ENCODE measurements around the gene ZNF473. TPM values are rescaled to one million over a fixed set of nuclear protein-coding genes. Genes with fewer than 3 reads are reported as not detected.

Gene ZNF473
- total RNA-seq, 1 donor from 2014 or later = 12.3 TPM

DNA sequence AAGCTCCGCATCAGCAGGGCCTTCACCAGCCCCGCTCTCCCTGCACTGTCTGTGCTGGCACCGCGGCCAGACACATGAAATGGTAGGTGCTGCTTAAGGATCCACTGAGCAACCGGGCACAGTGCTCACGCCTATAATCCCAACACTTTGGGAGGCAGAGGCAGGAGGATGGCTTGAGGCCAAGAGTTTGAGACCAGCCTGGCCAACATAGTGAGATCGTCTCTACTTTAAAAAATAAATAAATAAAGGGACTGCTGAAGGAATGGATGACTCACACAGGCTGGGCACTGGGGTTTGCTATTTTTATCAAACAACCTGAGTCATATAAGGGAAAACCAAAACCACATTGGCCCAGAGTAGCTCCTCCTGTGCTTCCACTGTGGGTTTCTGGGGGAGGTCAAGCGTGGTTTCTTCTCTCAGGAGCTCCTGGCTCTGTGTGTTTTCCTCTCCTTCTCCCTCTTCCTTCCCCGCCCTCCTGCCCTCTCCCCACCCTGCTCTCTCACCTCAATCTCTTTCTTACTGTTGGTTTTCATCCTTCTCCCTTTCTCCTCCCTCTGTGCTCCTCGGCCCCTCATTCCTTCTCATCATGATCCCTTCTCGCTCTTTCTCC is 21.9 kb upstream of the ZNF473 start:
- peak; percentile 76 for DNase-seq

DNA sequence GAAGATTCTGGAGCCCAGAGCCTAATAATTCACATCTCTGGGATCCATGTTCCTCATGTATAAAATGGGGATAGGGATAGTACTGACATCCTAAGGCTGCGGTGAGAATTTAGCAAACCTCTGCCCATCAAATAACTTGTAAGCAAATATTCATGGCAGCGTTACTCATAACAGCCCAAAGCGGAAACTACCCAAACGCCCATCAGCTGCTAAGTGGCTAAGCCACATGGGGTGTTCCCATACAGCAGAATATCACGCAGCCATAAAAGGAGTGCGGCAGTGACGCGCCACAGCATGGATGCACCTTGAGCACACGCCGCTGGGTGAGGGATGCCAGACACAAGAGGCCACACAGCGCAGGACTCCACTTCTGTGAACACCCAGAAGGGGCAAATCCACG is 20.4 kb upstream of the ZNF473 start:
- no peak for DNase-seq

DNA sequence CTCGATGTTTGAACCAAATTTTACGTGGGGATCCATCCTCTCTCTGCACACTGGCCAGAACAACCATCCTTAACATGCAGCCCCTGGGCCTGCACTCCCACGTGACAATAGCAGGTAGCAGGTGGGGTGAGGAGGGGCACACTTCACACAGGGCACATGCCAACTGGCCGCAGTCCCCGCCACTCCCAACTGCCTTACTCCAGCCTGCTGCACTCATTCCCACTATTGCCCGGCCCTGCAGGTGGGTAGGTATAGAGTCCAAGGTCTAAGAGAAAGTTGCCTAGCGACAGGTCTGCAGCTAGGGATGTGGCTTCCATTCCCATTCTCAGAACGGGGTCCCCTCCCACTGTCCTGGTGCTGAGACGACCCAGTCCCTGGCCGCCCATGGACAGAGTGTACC is 18.6 kb upstream of the ZNF473 start:
- DNase-seq = no peak

DNA sequence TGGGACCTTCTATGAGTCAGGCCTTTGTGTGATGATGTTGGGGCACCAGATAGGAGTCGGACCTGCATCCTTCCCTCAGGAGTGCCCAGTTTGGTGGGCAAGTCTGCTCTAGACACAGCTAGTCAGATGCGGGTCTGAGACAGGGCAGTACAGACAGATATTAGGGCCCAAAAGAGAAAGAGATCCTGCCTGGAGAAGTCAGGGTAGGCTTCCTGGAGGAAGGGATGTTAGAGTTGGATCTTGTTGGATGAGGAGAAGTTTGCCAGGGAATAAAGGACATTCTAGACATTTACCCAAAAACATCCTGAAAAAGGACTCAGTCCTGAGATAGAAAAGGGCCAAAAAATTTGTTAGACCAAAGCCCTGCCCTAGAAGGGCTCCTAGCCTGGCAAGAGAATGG is 17.9 kb upstream of the ZNF473 start:
- DNase-seq = no peak

DNA sequence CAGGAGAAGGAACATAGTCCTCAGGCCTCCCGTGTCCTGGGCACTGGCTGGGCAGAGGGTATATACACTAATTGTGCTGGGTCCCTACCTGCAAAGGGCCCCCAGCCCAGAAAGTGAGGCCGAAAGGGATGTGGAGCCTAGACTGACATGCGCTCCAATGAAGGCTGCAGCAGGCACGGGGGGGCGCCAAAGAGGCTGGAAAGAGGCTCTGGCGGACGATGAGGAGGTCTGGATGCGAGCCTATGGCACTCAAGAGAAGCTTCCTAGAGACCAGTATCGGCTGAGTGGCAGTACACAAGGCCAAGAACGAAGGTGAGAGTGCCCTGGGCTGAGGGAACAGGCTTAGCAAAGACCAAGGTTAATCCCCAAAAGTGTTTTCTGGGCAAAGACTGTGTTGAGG is 17.3 kb upstream of the ZNF473 start:
- peak; percentile 33 for DNase-seq

DNA sequence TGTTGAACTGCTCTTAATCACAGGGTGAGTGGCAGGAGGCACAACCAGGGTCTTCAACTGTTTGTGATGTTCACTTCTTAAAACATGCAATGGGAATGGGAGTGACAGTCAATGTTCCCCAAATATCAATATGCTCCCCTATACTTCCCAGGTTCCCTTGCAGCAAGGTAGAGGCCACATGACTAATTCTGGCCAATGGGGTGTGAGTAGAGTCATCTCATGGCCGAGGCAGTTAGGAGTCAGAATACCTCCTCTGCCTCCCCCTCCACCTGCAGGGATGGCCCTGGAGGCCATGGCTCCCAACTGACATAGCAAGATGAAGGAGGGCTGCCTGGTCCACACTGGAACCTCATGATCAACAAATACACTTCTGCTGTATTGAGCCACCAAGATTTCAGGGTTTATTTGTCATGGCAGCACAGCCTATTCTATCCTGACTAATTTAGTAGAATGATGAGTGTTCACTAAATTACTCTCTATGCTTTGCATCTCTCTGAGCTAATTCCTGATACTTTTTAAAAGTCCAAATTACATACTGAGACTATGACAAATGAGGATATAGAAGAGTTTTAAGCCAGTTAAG is 9.5 kb upstream of the ZNF473 start:
- DNase-seq = no peak

DNA sequence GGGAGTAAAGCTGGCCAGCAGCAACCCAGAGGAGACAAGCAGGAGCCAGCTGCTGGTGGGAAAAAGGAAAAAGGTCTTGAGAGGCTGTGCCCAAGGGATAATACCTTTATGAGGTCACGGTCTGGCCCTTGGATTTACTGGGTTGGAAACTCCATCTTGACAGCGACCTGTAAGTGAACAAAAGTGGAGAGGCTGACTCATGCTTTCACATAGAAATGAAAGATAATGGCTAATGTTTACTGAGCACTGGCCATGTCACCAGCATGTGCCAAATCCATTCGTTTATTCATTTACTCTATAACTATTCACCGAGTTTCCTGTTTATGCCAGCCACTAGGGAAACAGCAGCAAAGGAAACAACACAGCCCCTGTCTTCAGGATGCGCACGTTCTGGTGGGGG is 5.3 kb upstream of the ZNF473 start:
- peak; percentile 40 for DNase-seq

DNA sequence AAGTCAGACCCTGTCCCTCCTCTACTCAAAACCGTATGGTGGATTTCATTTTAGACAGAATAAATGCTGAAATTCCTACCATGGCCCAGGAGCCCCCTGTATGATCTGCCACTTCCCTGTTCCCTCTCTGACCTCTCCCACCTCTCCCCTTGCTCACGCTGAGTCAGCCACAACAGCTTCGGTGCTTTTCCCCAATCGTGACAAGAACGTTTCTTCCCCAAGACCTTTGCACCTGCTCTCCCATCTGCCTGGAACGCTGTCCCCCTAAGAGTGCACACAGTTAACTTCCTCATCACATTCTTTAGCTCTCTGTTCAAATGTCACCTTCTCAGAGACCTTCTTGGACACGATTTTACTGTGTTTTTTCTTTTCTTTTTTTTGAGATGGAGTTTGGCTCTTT is 3.0 kb upstream of the ZNF473 start:
- no peak for DNase-seq

DNA sequence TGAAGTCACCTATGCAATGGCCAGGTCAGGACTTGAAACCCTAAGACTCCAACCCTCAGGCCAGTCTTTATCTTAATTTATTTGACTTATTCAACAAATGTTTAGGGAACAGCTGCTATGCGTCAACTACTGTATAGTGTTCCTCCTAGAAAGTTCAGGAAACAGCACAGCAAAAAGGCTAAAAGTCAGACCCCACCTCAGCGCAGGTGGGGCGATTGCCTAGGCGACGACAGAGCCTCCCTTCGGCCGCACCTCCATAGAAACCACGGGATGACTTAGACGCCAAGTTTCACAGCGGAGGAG is 1.1 kb upstream of the ZNF473 start:
- DNase-seq = no peak

DNA sequence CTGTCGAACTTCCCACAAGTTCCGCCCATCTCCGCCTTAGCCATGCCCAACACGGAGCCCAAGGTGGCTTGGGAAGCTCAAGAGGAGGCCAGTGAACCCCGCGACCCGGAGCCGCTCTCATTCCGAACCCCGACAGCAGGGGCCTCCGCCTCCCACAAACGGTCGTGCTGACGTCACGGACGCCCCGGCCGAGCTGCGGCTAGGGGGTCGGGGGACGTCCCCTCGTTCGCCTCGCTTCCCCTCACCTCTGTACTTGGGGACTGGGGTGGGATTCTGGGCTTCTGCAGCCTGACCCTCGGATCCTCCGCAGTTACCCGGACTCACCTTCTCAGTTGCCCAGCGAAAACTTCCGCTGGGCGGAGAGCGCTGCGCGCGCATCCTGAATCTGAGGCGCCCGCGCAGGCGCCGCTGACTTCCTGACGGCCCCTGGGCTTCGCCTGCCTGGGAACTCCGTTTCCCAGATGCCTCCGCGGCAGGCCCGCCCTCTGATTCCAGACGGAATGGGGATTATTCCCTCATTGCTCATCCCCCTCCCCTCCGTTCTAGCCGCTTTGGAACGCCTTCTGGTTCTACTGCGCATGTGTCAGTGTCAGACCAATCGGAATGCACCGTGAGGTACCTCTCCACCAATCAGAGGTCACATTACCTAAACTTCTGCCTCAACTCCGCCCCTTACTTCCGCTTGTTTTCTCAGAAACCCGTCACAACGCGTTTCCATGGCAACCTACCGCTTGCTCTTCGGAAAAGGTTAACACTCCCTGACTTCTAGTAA is 597 bp upstream of the ZNF473 start, which contains the start of gene VRK3:
Gene VRK3 (minus strand): TSS at position 351 of the 772 bp plus-strand sequence. CDS start 9,210 bp downstream, outside the sequence.
- peak; percentile 100 for DNase-seq

DNA sequence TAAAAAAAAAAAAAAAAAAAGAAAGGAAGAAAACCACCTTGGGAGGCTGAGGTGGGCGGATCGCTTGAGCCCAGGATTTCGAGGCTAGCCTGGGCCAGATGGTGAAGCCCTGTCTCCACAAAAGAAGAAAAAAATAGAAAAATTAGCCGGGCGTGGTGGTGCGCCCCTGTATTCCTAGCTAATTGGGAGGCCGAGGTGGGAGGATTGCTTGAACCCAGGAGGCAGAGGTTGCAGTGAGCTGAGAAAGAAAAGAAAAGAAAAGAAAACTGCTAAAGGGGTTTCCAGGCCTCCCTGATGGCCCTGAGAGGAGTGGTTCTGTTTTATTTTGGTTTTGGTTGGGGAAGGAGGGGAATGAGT is 723 bp downstream of the ZNF473 start:
- DNase-seq = no peak

DNA sequence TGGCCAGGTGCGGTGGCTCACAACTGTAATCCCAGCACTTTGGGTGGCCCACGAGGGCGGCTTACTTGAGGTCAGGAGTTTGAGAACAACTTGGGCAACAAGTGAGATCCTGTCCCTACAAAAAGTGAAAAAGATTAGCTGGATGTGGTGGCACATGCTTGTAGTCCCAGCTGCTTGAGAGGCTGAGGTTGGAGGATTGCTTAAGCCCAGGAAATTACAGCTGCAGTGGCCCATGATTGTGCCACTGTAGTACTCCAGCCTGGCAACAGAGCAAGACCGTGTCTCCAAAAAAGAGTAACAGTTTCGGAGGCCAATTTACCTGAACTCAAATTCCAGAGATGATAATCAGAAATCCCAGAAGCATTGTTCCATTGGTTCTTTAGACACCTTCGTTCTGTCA is 4.4 kb downstream of the ZNF473 start:
- no peak for DNase-seq

DNA sequence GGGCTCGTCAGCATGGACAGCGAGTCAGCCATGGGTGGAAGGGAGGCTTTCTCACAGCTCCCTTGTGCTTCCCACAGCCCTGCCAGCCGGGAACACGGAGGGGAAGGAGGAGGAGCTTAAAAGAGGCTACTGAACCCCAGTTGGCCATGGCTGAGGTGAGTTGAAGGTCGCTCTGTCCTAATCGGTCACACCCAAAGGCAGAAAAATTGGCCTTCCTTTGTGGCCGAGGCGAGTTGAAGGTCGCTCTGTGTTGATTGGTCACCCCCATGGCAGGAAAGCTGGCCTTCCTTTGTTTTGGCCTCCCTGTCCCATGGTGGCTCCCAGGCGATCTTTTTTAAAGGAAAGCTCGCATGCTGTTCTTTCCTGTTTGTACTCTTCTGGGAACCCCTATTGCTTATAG is 5.1 kb downstream of the ZNF473 start:
- no peak for DNase-seq

DNA sequence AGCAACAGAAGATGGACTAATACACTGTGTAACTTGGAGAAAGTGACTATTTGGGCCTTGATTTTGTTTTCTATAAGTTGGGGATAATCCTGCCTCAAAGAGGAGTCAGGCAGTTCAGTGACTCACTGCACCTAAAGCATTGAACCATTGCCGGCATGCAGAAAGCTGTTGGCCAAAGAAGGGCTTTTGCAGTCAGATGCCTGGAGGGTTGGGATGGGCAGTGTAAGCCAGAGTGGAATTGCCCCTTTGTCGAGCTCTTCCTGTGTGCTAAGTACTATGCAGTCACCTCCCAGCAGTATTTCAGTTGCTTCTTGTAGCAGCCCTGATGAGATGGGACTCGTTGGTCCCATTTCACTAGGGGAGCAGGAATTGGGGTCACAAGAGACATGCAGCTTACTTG is 11.1 kb downstream of the ZNF473 start:
- no peak for DNase-seq

DNA sequence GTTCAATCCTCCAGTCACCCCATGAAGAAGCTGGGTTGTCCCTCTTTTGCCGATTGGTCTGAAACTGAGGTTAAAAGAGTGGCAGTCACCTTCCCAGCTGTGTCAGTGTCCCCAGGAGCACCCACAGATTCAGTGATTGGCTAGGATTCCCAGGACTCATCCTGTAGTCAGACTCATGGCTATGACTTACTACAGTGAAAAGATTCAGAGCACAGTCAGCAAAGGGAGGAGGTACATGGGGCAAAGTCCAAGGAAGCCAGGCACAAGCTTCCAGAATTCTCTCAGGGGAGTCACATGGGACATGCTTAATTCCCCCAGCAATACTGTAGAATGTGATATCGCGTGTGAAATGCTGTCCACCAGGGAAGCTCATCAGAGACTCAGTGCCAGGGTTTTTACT is 14.2 kb downstream of the ZNF473 start:
- DNase-seq = no peak

DNA sequence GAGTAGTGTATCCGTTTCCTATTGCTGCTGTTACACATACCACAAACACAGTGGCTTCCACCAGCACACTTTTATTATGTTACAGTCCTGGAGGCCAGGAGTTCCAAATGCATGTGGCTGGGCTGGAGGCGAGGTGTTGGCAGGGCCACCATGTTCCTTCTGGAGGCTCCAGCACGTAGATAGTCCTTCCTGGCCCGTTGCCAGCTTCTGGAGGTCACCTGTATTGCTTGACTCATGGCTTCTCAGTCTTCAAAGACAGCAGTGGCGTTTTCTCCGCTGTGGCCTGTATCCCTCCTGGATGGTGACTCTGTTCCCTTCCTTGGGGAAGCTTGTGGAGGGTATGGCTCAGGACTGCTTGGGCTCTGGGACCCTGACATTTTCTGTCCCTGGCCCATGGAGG is 15.2 kb downstream of the ZNF473 start:
- no peak for DNase-seq

DNA sequence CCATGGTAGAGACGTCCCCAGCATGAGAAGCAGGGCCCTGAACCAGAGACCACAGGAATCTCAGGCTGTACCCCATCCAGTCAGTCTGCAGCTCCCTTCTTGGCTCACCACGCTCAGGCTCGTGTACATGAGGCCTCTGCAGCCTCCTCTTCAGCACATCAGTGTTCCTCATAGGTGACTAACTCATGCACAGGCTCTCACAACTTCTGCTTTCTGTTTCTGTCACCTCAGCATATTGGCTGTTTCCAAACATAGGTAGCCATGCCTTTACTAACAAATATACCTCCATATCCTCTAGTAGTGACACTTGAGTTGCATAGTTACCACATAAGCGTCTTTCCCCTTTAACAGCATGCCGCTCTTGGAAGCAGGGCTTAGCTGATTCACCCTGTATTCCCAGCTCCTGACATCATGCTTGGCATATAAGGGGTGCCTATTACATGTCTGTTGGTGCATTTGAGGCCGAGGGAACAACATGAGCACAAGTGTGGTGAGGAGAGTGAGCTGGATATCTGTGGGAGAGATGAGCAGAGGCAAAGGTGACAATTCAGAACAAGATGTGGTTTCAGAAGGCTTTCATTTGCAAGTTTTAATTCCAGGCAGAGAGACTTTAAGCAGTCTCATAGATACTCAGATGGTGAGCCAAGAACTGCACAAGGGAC is 16.7 kb downstream of the ZNF473 start:
- DNase-seq = no peak

DNA sequence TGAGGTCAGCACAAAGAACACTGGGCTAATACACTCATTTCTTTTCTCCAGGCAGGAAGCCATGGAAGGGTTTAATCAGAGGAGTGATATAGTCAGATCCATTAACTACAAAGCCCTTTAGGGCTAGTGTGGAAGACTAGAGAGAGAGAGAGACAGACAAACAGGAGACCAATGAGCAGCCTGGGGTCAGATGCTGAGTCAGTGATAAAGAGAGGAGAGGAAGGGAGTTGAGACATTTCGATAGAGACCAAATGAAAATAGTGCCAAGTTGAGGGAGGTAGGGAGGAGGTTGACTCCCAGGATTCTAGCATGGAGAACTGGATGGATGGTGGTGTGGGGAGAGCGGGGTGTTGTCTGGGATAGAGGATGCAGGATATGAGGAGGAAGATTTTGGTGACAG is 18.2 kb downstream of the ZNF473 start:
- DNase-seq = no peak

DNA sequence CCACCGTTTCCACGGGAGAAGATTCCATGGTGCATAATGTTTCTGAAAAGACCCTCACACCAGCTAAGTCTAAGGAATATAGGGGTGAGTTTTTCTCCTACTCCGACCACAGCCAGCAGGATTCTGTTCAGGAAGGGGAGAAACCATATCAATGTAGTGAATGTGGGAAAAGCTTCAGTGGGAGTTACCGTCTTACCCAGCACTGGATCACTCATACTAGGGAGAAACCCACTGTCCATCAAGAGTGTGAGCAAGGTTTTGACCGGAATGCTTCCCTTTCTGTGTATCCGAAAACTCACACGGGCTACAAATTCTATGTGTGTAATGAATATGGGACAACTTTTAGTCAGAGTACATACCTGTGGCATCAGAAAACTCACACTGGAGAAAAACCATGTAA is 19.1 kb downstream of the ZNF473 start:
- DNase-seq = no peak

DNA sequence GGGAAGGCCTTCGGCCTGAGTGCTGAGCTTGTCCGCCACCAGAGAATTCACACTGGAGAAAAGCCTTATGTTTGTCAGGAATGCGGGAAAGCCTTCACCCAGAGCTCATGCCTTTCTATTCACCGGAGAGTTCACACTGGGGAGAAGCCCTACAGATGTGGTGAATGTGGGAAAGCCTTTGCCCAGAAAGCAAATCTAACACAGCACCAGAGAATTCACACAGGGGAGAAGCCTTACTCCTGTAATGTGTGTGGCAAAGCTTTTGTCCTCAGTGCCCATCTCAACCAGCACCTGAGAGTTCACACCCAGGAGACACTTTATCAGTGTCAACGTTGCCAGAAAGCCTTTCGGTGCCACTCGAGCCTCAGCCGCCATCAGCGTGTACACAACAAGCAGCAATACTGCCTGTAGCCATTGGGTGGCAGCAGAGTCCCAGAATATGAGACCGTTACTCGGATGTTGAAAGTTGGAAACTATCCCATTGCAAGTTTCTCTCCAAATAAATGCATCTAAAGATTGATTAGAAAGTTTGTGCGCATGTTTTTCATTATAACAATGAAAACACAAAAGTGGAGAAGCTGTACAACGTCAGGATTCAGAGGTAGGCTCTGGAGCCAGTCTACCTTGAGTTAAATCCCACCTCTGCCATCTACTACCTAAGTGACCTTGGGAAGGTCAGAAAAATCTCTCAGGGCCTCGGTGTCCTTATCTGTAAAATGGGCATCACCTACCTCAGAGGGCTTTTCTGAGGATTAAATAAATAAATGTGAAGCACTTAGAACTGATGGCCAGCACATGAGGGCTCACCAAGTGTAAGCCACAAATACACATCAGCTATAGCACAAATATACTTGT is 21.1 kb downstream of the ZNF473 start:
- no peak for DNase-seq

DNA sequence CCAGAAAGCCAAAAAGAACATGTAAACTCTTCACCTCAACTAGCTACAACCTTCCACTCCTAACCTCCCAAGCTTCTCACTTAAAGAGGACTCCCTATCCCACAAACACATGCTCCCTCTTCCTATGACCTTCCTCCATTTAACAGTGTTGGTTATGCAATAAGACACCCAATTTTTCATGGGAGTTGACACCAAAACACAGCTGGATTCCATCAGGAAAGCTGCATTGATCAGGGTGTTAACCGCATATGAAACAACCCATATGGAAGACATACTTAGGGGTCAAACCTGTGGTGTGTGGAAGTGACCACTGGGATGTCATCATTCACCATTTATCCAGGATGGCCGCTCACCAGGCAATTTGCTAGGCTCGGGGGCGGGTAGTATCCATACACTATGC is 21.9 kb downstream of the ZNF473 start:
- no peak for DNase-seq

DNA sequence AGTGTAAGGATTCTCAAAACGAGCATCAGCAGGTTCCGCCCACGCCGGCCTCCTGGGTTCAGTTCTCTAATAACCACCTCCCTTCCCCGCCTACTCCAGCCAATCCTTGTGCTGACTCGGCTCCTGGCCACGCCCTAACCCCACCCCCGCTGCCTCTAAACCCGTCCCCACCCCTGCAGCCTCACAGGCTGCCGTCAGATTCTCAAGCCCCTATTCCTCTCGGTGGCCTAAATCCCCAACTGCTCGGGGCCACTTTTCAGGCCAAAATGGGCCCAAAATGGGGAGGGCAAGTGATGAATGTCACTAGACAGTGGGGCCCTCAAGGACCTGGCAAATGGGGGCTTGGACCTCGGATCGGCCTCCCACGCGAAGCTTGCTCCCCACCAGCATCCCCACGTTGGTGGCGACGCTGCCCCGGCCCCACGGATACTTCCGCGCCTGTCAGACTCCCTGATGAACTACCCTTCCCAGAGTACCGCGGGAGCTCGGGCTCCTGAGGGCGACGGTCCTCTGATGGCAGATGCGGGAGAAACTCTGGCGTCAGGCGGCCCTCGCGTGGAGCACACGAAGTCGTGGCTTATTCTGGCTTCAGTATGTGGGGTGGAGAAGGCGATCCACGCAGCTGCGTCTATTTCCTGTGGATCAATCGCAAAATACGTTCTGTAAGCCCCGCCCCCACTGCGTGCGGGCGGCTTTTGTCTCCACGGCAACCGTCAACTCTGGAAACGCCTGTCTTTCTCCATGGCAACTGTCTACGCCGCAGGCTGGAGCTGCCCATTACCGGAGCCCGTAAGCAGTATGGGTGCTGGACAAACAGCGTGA is 24.8 kb downstream of the ZNF473 start:
- DNase-seq = peak; percentile 76
